Fibroblast of skin of left quadriceps (primary cell): Measurements from ENCODE around the gene MEF2B.
"Not testable (repeated sequence)": the region's sequence is repeated elsewhere in the genome, so short reads cannot be mapped to it uniquely, and the experiment has no call there.

ENCODE experiments used
- DNase-seq, 2 experiments: peaks; one replicate each; pipeline ENCODE4 v3.0.0-alpha.2; 2013; ENCODE audit warnings: low read depth in 2 of 2

Gene MEF2B

GRCh38 chr19:19192910-19193423, 22.9 kb upstream of the MEF2B start:
- DNase-seq: no peak

- peak; percentile 99 for DNase-seq
Observed at GRCh38 chr19:19192078-19192882, 22.2 kb upstream of the MEF2B start, which contains the start of the genes BORCS8 and RFXANK. Gene BORCS8 (minus strand): TSS chr19:19192152. CDS start chr19:19192117, 35 bp downstream. Gene RFXANK (plus strand): TSS chr19:19192258. CDS start chr19:19193947, 1,689 bp downstream.

GRCh38 chr19:19191768-19192077, 21.7 kb upstream of the MEF2B start:
- no peak for DNase-seq

- no peak for DNase-seq
Observed at GRCh38 chr19:19186742-19187141, 16.7 kb upstream of the MEF2B start.

- no peak for DNase-seq
Observed at GRCh38 chr19:19185853-19186740, 16.0 kb upstream of the MEF2B start.

GRCh38 chr19:19181488-19181998, 11.5 kb upstream of the MEF2B start:
- DNase-seq: no peak

- no peak for DNase-seq
Observed at GRCh38 chr19:19179548-19180441, 9.7 kb upstream of the MEF2B start.

- DNase-seq: no peak
Observed at GRCh38 chr19:19176950-19177349, 6.9 kb upstream of the MEF2B start.

GRCh38 chr19:19173243-19173642, 3.2 kb upstream of the MEF2B start:
- DNase-seq: not testable (repeated sequence)

GRCh38 chr19:19171821-19172532, 1.9 kb upstream of the MEF2B start:
- DNase-seq: peak; percentile 46 to 57

- no peak for DNase-seq
Observed at GRCh38 chr19:19170873-19171672, 1.0 kb upstream of the MEF2B start.

GRCh38 chr19:19169236-19170052, 619 bp downstream of the MEF2B start:
- DNase-seq: no peak

GRCh38 chr19:19167612-19168011, 2.5 kb downstream of the MEF2B start:
- DNase-seq: no peak

GRCh38 chr19:19165396-19165795, 4.7 kb downstream of the MEF2B start:
- no peak for DNase-seq

- no peak for DNase-seq
Observed at GRCh38 chr19:19162495-19162894, 7.6 kb downstream of the MEF2B start.

GRCh38 chr19:19160461-19161035, 9.5 kb downstream of the MEF2B start:
- DNase-seq: no peak

GRCh38 chr19:19159534-19159933, 10.5 kb downstream of the MEF2B start:
- DNase-seq: no peak

GRCh38 chr19:19157808-19158207, 12.3 kb downstream of the MEF2B start:
- no peak for DNase-seq
